HEK293T (cell line): ENCODE measurements around the gene CTF1.
"Not testable (repeated sequence)": the region's sequence is repeated elsewhere in the genome, so short reads cannot be mapped to it uniquely, and the experiment has no call there.

ENCODE experiments used
- CTCF ChIA-PET: fragments of 350-600 bp; formaldehyde crosslinking; extraction: SDS; loops from one replicate; lab custom pipeline; 2021; ENCODE audit warnings: antibody characterized with exemption, inconsistent platforms; lab: Yijun Ruan, JAX
- POLR2A ChIA-PET: fragments of 350-600 bp; formaldehyde crosslinking; extraction: SDS; loops from one replicate; lab custom pipeline; 2020; ENCODE audit warnings: antibody characterized with exemption, inconsistent platforms; lab: Yijun Ruan, JAX
- DNase-seq: peaks from one replicate; pipeline ENCODE4 v3.0.0; 2012; ENCODE audit warnings: mixed read lengths; ENCODE audit errors: extremely low spot score
- ARNT ChIP-seq: fragments of 450-650 bp; IDR thresholded peaks from 2 replicates; pipeline ENCODE4 v1.6.1; 2017; ENCODE audit warnings: mild to moderate bottlenecking
- BHLHE40 ChIP-seq: fragments of 450-650 bp; IDR thresholded peaks from 2 replicates; pipeline ENCODE4 v1.6.1; 2016; ENCODE audit warnings: mild to moderate bottlenecking, moderate library complexity, borderline replicate concordance
- CTBP1 ChIP-seq: fragments of 450-650 bp; IDR thresholded peaks from 2 replicates; pipeline ENCODE4 v1.6.1; 2016; ENCODE audit warnings: borderline replicate concordance
- ELF4 ChIP-seq: fragments of 450-650 bp; IDR thresholded peaks from 2 replicates; pipeline ENCODE4 v1.6.1; 2017; ENCODE audit warnings: antibody characterized with exemption
- FOXA1 ChIP-seq: fragments of 450-650 bp; IDR thresholded peaks from 2 replicates; pipeline ENCODE4 v1.6.1; 2016; ENCODE audit warnings: mild to moderate bottlenecking
- FOXK2 ChIP-seq: fragments of 450-650 bp; IDR thresholded peaks from 2 replicates; pipeline ENCODE4 v1.6.1; 2016; ENCODE audit warnings: mild to moderate bottlenecking
- FOXM1 ChIP-seq: fragments of 450-650 bp; IDR thresholded peaks from 2 replicates; pipeline ENCODE4 v1.6.1; 2017; ENCODE audit warnings: mild to moderate bottlenecking, borderline replicate concordance
- HDGF ChIP-seq: fragments of 450-650 bp; IDR thresholded peaks from 2 replicates; pipeline ENCODE4 v1.6.1; 2017; ENCODE audit warnings: antibody characterized with exemption, borderline replicate concordance
- L3MBTL2 ChIP-seq: fragments of 450-650 bp; conservative IDR thresholded peaks from 2 replicates; pipeline ENCODE4 v1.6.1; 2016; ENCODE audit warnings: mild to moderate bottlenecking
- LEF1 ChIP-seq: fragments of 450-650 bp; IDR thresholded peaks from 2 replicates; pipeline ENCODE4 v1.6.1; 2017; ENCODE audit warnings: mild to moderate bottlenecking, borderline replicate concordance
- NFRKB ChIP-seq: fragments of 450-650 bp; IDR thresholded peaks from 2 replicates; pipeline ENCODE4 v1.6.1; 2016; ENCODE audit warnings: mild to moderate bottlenecking, moderate library complexity
- SP1 ChIP-seq: fragments of 450-650 bp; IDR thresholded peaks from 2 replicates; pipeline ENCODE4 v1.6.1; 2017
- SUZ12 ChIP-seq: fragments of 450-650 bp; IDR thresholded peaks from 2 replicates; pipeline ENCODE4 v1.6.1; 2016; ENCODE audit warnings: mild to moderate bottlenecking
- TARDBP ChIP-seq: fragments of 450-650 bp; IDR thresholded peaks from 2 replicates; pipeline ENCODE4 v1.6.1; 2016
- ZNF384 ChIP-seq: fragments of 450-650 bp; IDR thresholded peaks from 2 replicates; pipeline ENCODE4 v1.6.1; 2016
- TF ChIP-seq, protein P1 (sequence below): fragments of 450-650 bp; IDR thresholded peaks from 2 replicates; pipeline ENCODE4 v1.6.1; 2016

The CTF1 gene

DNA sequence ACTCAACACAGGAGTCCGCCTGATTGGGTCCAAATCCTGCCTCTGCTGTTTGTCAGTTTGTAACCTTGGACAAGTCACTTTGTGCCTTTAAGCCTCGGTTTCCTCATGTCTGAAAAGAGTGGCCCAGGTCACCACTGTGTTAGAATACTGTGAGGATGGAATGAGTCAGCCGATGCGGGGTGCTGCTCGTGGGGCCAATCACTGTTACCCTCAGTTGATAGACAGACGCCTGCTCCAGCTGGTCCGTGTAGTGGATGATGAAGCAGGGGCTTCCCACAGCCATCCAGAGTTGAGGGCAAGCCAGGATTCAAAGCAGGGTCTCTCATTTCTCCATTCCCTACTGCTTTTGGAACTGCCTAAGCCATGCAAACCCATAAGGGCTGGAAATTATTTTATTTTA lies 32.8 kb downstream of the CTF1 start:
- TF ChIP-seq SUZ12 (no peak), CTBP1 (no peak), ZNF384 (no peak), NFRKB (no peak), LEF1 (no peak), SP1 (no peak), L3MBTL2 (no peak)
- TF ChIP-seq, protein P1, sequence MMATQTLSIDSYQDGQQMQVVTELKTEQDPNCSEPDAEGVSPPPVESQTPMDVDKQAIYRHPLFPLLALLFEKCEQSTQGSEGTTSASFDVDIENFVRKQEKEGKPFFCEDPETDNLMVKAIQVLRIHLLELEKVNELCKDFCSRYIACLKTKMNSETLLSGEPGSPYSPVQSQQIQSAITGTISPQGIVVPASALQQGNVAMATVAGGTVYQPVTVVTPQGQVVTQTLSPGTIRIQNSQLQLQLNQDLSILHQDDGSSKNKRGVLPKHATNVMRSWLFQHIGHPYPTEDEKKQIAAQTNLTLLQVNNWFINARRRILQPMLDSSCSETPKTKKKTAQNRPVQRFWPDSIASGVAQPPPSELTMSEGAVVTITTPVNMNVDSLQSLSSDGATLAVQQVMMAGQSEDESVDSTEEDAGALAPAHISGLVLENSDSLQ, result no peak
- CTCF ChIA-PET, result no interaction called here
- POLR2A ChIA-PET, result interaction anchor here (0.8 to 1.4 kb wide), 2 partner anchors 12 to 13 kb away, joined by 3 to 5 read pairs; no protein-coding TSS in a partner anchor
- DNase-seq, result no peak

DNA sequence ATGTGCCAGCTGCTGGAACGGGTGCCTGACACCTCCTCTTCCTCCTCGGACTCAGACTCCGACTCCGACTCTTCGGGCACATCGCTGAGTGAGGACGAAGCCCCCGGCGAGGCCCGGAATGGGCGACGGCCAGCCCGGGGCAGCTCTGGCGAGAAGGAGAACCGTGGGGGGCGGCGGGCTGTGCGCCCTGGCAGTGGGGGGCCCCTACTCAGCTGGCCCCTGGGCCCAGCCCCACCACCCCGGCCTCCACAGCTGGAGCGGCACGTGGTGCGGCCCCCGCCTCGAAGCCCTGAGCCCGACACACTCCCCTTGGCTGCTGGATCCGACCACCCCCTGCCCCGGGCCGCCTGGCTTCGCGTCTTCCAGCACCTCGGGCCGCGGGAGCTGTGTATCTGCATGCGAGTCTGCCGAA lies 33.8 kb downstream of the CTF1 start:
- TF ChIP-seq ZNF384, result no peak
- TF ChIP-seq HDGF, result no peak
- TF ChIP-seq CTBP1, result no peak
- no peak for TF ChIP-seq L3MBTL2
- TF ChIP-seq SP1, result no peak
- TF ChIP-seq ELF4, result no peak
- TF ChIP-seq, protein P1, result no peak
- TF ChIP-seq NFRKB, result no peak
- no peak for TF ChIP-seq FOXA1
- no peak for TF ChIP-seq SUZ12
- no peak for TF ChIP-seq FOXK2
- TF ChIP-seq TARDBP, result no peak
- TF ChIP-seq BHLHE40, result no peak
- no peak for TF ChIP-seq ARNT
- TF ChIP-seq FOXM1, result no peak
- no peak for TF ChIP-seq LEF1
- ChIA-PET POLR2A (interaction anchor here (0.7 kb wide), 1 partner anchor 28 kb away, joined by 3 read pairs; no protein-coding TSS in a partner anchor), CTCF (no interaction called here)
- no peak for DNase-seq

DNA sequence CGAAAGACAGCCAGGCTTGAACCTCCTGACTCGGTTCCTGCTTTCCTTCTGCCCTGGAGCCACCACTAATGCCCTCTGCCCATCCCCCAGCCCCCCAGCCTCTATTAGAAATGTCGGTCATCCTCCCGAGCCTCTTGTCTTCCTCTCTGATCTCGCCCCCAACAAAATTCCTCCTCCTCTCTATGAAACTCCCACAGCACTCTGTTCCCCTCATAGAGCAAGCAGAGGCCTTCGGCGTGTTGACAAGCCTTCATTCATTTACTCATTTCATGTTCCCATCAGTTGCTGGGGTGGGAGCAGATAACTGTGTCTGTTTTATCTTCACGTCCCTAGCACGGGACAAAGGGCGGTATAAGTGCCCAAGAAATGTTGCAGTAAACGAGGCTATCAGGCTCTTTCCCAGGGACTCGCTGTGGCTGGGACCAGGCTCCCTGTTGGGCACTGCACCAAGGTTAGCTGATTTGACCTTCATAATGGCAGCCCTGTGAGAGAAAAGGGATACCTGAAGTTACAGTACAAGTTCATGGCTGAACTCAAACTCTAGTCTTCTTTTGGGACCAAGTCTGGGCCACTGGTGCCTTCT lies 34.7 kb downstream of the CTF1 start:
- ChIA-PET CTCF (no interaction called here), POLR2A (no interaction called here)
- no peak for DNase-seq
- no peak for TF ChIP-seq NFRKB
- no peak for TF ChIP-seq L3MBTL2
- TF ChIP-seq LEF1, result no peak
- TF ChIP-seq, protein P1, result no peak
- no peak for TF ChIP-seq FOXM1
- no peak for TF ChIP-seq BHLHE40
- no peak for TF ChIP-seq ELF4
- no peak for TF ChIP-seq CTBP1
- TF ChIP-seq HDGF, result no peak
- TF ChIP-seq SP1, result no peak
- TF ChIP-seq FOXA1, result no peak
- TF ChIP-seq TARDBP, result no peak
- TF ChIP-seq ARNT, result no peak
- TF ChIP-seq FOXK2, result no peak
- TF ChIP-seq ZNF384, result no peak
- TF ChIP-seq SUZ12, result no peak

DNA sequence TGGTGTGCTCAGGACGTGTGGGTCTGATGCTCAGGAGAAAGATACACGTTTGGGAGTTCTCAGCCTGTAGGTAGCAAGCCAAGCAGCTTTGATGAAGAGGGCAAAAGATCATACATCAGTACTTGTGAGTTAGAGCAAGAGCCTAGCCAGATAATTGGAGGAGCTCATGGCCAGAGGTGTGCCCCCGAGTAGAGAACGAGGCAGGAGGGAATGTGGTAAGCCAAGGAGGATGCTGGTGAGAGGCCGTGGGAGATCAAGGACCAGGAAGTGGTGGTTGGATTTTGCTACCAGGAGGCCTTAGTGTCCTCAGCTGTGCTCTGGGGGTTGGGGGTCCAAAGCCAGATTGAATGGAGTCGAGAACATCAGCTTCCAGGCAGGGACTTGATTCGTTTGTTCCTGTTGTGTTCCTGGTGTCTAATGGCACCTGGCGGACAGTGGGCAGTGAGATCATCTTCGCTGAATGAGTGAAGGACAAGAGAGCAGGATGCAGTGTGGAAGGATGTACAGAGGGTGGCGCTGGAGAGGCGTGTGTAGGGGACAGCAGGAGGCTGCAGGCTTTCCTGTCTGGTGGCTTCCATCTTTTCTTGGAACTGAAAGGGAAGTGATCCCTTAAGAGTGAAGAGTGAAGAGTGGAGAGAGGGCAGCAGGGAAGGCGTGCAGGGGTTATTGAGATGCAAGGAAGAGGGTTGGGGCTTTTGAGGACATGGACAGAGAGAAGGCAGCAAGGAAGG lies 38.6 kb downstream of the CTF1 start:
- ChIA-PET CTCF (interaction anchor here (0.6 to 1.7 kb wide), 5 partner anchors 9 to 908 kb away, joined by 3 to 5 read pairs (median 4); no protein-coding TSS in a partner anchor), POLR2A (interaction anchor here (1.3 to 1.4 kb wide), 2 partner anchors 10 to 60 kb away, joined by 4 read pairs; no protein-coding TSS in a partner anchor)
- DNase-seq, result peak; percentile 83
- TF ChIP-seq CTBP1, result no peak
- TF ChIP-seq SUZ12, result no peak
- TF ChIP-seq, protein P1, result no peak; the same call in 1 of the 2 replicates

DNA sequence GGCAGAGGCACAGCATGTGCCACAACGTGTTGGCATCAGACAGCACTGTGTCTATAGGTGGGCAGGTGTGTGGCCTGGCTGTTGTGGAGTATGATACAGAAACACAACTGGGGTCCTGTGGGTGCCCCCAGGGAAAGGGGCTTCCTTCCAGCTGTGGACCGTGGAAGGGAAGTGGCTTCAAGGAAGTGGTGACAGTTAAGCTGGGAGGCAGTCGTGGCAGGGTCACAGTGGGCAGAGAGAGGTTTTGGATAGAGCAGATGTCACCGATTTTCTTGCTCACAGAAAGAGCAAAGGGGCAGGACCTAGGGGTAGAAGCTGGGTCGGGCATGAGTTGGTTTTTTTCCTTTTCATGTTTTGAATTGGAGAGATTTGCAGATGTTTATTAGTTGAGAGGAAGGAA lies 41.3 kb downstream of the CTF1 start:
- no peak for DNase-seq
- TF ChIP-seq ZNF384 (no peak), L3MBTL2 (no peak), LEF1 (no peak), FOXK2 (no peak), SP1 (no peak), FOXA1 (no peak), BHLHE40 (no peak), TARDBP (no peak), ELF4 (no peak), NFRKB (no peak), HDGF (no peak), FOXM1 (no peak), CTBP1 (no peak), ARNT (no peak)
- TF ChIP-seq, protein P1, result no peak
- ChIA-PET POLR2A (interaction anchor here (1.0 kb wide), 1 partner anchor 27 kb away, joined by 3 read pairs; no protein-coding TSS in a partner anchor), CTCF (interaction anchor here (0.6 to 1.5 kb wide), 3 partner anchors 10 to 175 kb away, joined by 3 to 4 read pairs (median 3); no protein-coding TSS in a partner anchor)

DNA sequence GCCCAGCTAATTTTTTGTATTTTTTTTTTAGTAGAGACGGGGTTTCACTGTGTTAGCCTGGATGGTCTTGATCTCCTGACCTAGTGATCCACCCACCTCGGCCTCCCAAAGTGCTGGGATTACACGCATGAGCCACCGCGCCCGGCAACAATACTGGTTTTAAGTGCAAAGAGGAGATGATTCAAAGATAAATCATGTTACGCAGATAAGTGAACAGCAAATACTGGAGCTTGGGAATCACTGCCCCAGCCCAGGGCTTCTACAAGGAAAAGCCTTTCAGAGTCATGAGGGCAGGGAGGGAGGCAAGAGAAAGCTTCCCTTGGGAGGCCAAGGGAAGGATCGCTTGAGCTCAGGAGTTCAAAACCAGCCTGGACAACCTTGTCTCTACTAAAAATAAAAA lies 43.2 kb downstream of the CTF1 start:
- CTCF ChIA-PET, result interaction anchor here (0.9 kb wide), 1 partner anchor 14 kb away, joined by 3 read pairs; no protein-coding TSS in a partner anchor
- POLR2A ChIA-PET, DNase-seq: not testable (repeated sequence)
